ENCODE results near the gene THEM5.

- TF ChIP-seq CTCF (conservative IDR thresholded peaks at IDR 0.05 in 1 of 2, IDR thresholded peaks at IDR 0.05 in 1 of 2; ENCODE audit: extremely low read depth in 1 of 2, insufficient read depth in 1 of 2, low read depth in 1 of 2, low read length in 2 of 2) (no peak), EZH2 (IDR thresholded peaks at IDR 0.05; ENCODE audit: borderline replicate concordance, low read length) (no peak)
These were observed 36.2 kb downstream of the THEM5 start for GRCh38 chr1:151817353-151817730.

Data from mammary epithelial cell (primary cell).